Raji (cell line): ENCODE measurements around the gene UGDH.

Experiments used
- POLR2A ChIP-seq: IDR thresholded peaks from 2 replicates; pipeline ENCODE4 v1.6.1; 2011; ENCODE audit warnings: low read depth, low read length, control low read depth; ENCODE audit not compliant: insufficient read depth

The UGDH gene

GRCh38 chr4:39541987-39542610 lies 14.9 kb upstream of the UGDH start:
- TF ChIP-seq POLR2A: no peak

- no peak for TF ChIP-seq POLR2A
These were observed 11.9 kb upstream of the UGDH start for GRCh38 chr4:39539089-39539611.

- TF ChIP-seq POLR2A: no peak
These were observed 6.3 kb upstream of the UGDH start for GRCh38 chr4:39533541-39533940.

- no peak for TF ChIP-seq POLR2A
These were observed 3.4 kb upstream of the UGDH start for GRCh38 chr4:39530682-39531081.

GRCh38 chr4:39529534-39529933 lies 2.3 kb upstream of the UGDH start:
- TF ChIP-seq POLR2A: no peak

- TF ChIP-seq POLR2A: no peak
These were observed 824 bp upstream of the UGDH start for GRCh38 chr4:39528061-39528465.

- TF ChIP-seq POLR2A: no peak
These were observed 409 bp downstream of the UGDH start for GRCh38 chr4:39526765-39527295.

- no peak for TF ChIP-seq POLR2A
These were observed 1.2 kb downstream of the UGDH start for GRCh38 chr4:39525822-39526690.

- TF ChIP-seq POLR2A: no peak
These were observed 2.9 kb downstream of the UGDH start for GRCh38 chr4:39524161-39524957.

GRCh38 chr4:39522068-39522467 lies 5.2 kb downstream of the UGDH start:
- no peak for TF ChIP-seq POLR2A

GRCh38 chr4:39521253-39521919 lies 5.9 kb downstream of the UGDH start:
- no peak for TF ChIP-seq POLR2A

GRCh38 chr4:39518484-39518883 lies 8.8 kb downstream of the UGDH start:
- TF ChIP-seq POLR2A: no peak

- no peak for TF ChIP-seq POLR2A
These were observed 10.8 kb downstream of the UGDH start for GRCh38 chr4:39516407-39516966.

GRCh38 chr4:39514888-39515401 lies 12.3 kb downstream of the UGDH start:
- TF ChIP-seq POLR2A: no peak

GRCh38 chr4:39510348-39510929 lies 16.8 kb downstream of the UGDH start:
- no peak for TF ChIP-seq POLR2A
